Measurements from ENCODE around the gene UTS2B.
A peak's percentile ranks its signal among the peaks of the same experiment; 100 is the strongest.

Gene UTS2B

GRCh38 chr3:191244242-191244867 lies 86.0 kb downstream of the UTS2B start:
- no peaks in the 10 kb centered on the region for H3K36me3 ChIP-seq (ENCODE audit: control insufficient read depth in 1 of 2, insufficient read depth in 2 of 2, low read length in 2 of 2)
- H2BK120ac ChIP-seq (ENCODE audit: insufficient read depth, low read length, poor library complexity): no peak overlapping the region

GRCh38 chr3:191240486-191240885 lies 89.8 kb downstream of the UTS2B start:
- Histone ChIP-seq H4K12ac (ENCODE audit: low read depth, low read length) (no peak overlapping the region), H3K27me3 (ENCODE audit: insufficient read depth, low read length) (no peaks in the 10 kb centered on the region), H2BK5ac (ENCODE audit: low read depth, low read length, poor library complexity) (no peak overlapping the region), H3K4me2 (ENCODE audit: low read length) (no peak overlapping the region), H4K8ac (ENCODE audit: low read depth, low read length) (no peak overlapping the region), H3K27ac (ENCODE audit: low read depth, low read length) (no peak overlapping the region), H4K91ac (ENCODE audit: low read depth, low read length) (no peak overlapping the region), H3K79me2 (ENCODE audit: control insufficient read depth, insufficient read depth, low read length, poor library complexity) (no peaks in the 10 kb centered on the region), H3K23ac (ENCODE audit: low read length) (no peak overlapping the region), H3K18ac (ENCODE audit: low read length) (no peak overlapping the region), H3K79me1 (ENCODE audit: low read length) (no peaks in the 10 kb centered on the region), H3K36me3 (ENCODE audit: control insufficient read depth in 1 of 2, insufficient read depth in 2 of 2, low read length in 2 of 2) (no peaks in the 10 kb centered on the region), H3K4me3 (ENCODE audit: low read depth, low read length) (no peak overlapping the region), H3K14ac (ENCODE audit: low read length) (no peak overlapping the region), H3K4me1 (ENCODE audit: control insufficient read depth in 1 of 2, insufficient read depth in 2 of 2, low read length in 2 of 2) (peaks cover 0 to 3% of the 10 kb centered on the region in 2 experiments), H2BK12ac (ENCODE audit: low read length) (no peak overlapping the region), H3K4ac (ENCODE audit: low read depth, low read length) (no peak overlapping the region), H3K9ac (ENCODE audit: low read length) (no peak overlapping the region), H2BK120ac (ENCODE audit: insufficient read depth, low read length, poor library complexity) (no peak overlapping the region), H3K9me3 (ENCODE audit: insufficient read depth, low read depth, low read length) (no peaks in the 10 kb centered on the region), H2AFZ (ENCODE audit: insufficient read depth, low read length, poor library complexity) (no peak overlapping the region), H2AK5ac (ENCODE audit: low read length) (no peak overlapping the region)
- no CpG with 5 or more reads among the region's 5 CpGs for WGBS (ENCODE audit: extremely low coverage, insufficient coverage, insufficient read length)
- DNase-seq: no peak

More at GRCh38 chr3:191244242-191244867, 86.0 kb downstream of the UTS2B start:
- Histone ChIP-seq H4K8ac (ENCODE audit: low read depth, low read length) (no peak overlapping the region), H2AK5ac (ENCODE audit: low read length) (no peak overlapping the region), H3K9ac (ENCODE audit: low read length) (no peak overlapping the region), H3K27ac (ENCODE audit: low read depth, low read length) (no peak overlapping the region), H4K12ac (ENCODE audit: low read depth, low read length) (no peak overlapping the region), H3K23ac (ENCODE audit: low read length) (no peak overlapping the region), H3K4me3 (ENCODE audit: low read depth, low read length) (no peak overlapping the region), H3K4ac (ENCODE audit: low read depth, low read length) (no peak overlapping the region), H3K18ac (ENCODE audit: low read length) (no peak overlapping the region), H2AFZ (ENCODE audit: insufficient read depth, low read length, poor library complexity) (no peak overlapping the region), H3K9me3 (ENCODE audit: insufficient read depth, low read depth, low read length) (no peaks in the 10 kb centered on the region), H3K79me1 (ENCODE audit: low read length) (no peaks in the 10 kb centered on the region), H3K4me2 (ENCODE audit: low read length) (no peak overlapping the region), H2BK5ac (ENCODE audit: low read depth, low read length, poor library complexity) (no peak overlapping the region), H3K4me1 (ENCODE audit: control insufficient read depth in 1 of 2, insufficient read depth in 2 of 2, low read length in 2 of 2) (no peaks in the 10 kb centered on the region), H3K14ac (ENCODE audit: low read length) (no peak overlapping the region), H2BK12ac (ENCODE audit: low read length) (no peak overlapping the region), H3K79me2 (ENCODE audit: control insufficient read depth, insufficient read depth, low read length, poor library complexity) (no peaks in the 10 kb centered on the region), H4K91ac (ENCODE audit: low read depth, low read length) (no peak overlapping the region), H3K27me3 (ENCODE audit: insufficient read depth, low read length) (no peaks in the 10 kb centered on the region)
- no CpG with 5 or more reads among the region's 2 CpGs for WGBS (ENCODE audit: extremely low coverage, insufficient coverage, insufficient read length)
- peak in 1 of 2 donors; percentile 33 for DNase-seq

GRCh38 chr3:191239407-191240031 lies 90.8 kb downstream of the UTS2B start:
- Histone ChIP-seq H3K79me2 (ENCODE audit: control insufficient read depth, insufficient read depth, low read length, poor library complexity) (no peaks in the 10 kb centered on the region), H3K27ac (ENCODE audit: low read depth, low read length) (no peak overlapping the region), H4K12ac (ENCODE audit: low read depth, low read length) (no peak overlapping the region), H3K36me3 (ENCODE audit: control insufficient read depth in 1 of 2, insufficient read depth in 2 of 2, low read length in 2 of 2) (no peaks in the 10 kb centered on the region), H3K79me1 (ENCODE audit: low read length) (no peaks in the 10 kb centered on the region), H3K9ac (ENCODE audit: low read length) (no peak overlapping the region), H2BK12ac (ENCODE audit: low read length) (no peak overlapping the region), H2BK120ac (ENCODE audit: insufficient read depth, low read length, poor library complexity) (no peak overlapping the region), H3K4me1 (ENCODE audit: control insufficient read depth in 1 of 2, insufficient read depth in 2 of 2, low read length in 2 of 2) (peaks cover 0 to 3% of the 10 kb centered on the region in 2 experiments), H2BK5ac (ENCODE audit: low read depth, low read length, poor library complexity) (no peak overlapping the region), H2AFZ (ENCODE audit: insufficient read depth, low read length, poor library complexity) (no peak overlapping the region), H3K4me2 (ENCODE audit: low read length) (no peak overlapping the region), H4K8ac (ENCODE audit: low read depth, low read length) (no peak overlapping the region), H3K27me3 (ENCODE audit: insufficient read depth, low read length) (no peaks in the 10 kb centered on the region), H3K23ac (ENCODE audit: low read length) (no peak overlapping the region), H2AK5ac (ENCODE audit: low read length) (no peak overlapping the region), H3K14ac (ENCODE audit: low read length) (no peak overlapping the region), H3K18ac (ENCODE audit: low read length) (no peak overlapping the region), H3K4ac (ENCODE audit: low read depth, low read length) (no peak overlapping the region), H3K4me3 (ENCODE audit: low read depth, low read length) (no peak overlapping the region), H4K91ac (ENCODE audit: low read depth, low read length) (no peak overlapping the region), H3K9me3 (ENCODE audit: insufficient read depth, low read depth, low read length) (no peaks in the 10 kb centered on the region)
- no peak for DNase-seq
- no CpG with 5 or more reads among the region's 1 CpG for WGBS (ENCODE audit: extremely low coverage, insufficient coverage, insufficient read length)

GRCh38 chr3:191238321-191238817 lies 92.0 kb downstream of the UTS2B start:
- H2AFZ ChIP-seq (ENCODE audit: insufficient read depth, low read length, poor library complexity): no peak overlapping the region
- H3K4ac ChIP-seq (ENCODE audit: low read depth, low read length): no peak overlapping the region
- no peak overlapping the region for H4K12ac ChIP-seq (ENCODE audit: low read depth, low read length)
- no peaks in the 10 kb centered on the region for H3K79me1 ChIP-seq (ENCODE audit: low read length)
- no peak overlapping the region for H3K4me3 ChIP-seq (ENCODE audit: low read depth, low read length)
- no peak overlapping the region for H2AK5ac ChIP-seq (ENCODE audit: low read length)
- H3K27me3 ChIP-seq (ENCODE audit: insufficient read depth, low read length): no peaks in the 10 kb centered on the region
- no peaks in the 10 kb centered on the region for H3K9me3 ChIP-seq (ENCODE audit: insufficient read depth, low read depth, low read length)
- H3K23ac ChIP-seq (ENCODE audit: low read length): no peak overlapping the region
- no peak overlapping the region for H2BK120ac ChIP-seq (ENCODE audit: insufficient read depth, low read length, poor library complexity)
- H4K91ac ChIP-seq (ENCODE audit: low read depth, low read length): no peak overlapping the region
- no peak overlapping the region for H3K4me2 ChIP-seq (ENCODE audit: low read length)
- H2BK5ac ChIP-seq (ENCODE audit: low read depth, low read length, poor library complexity): no peak overlapping the region
- DNase-seq: peak in 1 of 2 donors; percentile 29
- no peak overlapping the region for H4K8ac ChIP-seq (ENCODE audit: low read depth, low read length)
- no CpG with 5 or more reads among the region's 4 CpGs for WGBS (ENCODE audit: extremely low coverage, insufficient coverage, insufficient read length)
- H3K18ac ChIP-seq (ENCODE audit: low read length): no peak overlapping the region
- H3K14ac ChIP-seq (ENCODE audit: low read length): no peak overlapping the region
- no peak overlapping the region for H3K27ac ChIP-seq (ENCODE audit: low read depth, low read length)
- H3K79me2 ChIP-seq (ENCODE audit: control insufficient read depth, insufficient read depth, low read length, poor library complexity): no peaks in the 10 kb centered on the region
- peaks cover 0 to 3% of the 10 kb centered on the region in 2 experiments for H3K4me1 ChIP-seq (ENCODE audit: control insufficient read depth in 1 of 2, insufficient read depth in 2 of 2, low read length in 2 of 2)
- H2BK12ac ChIP-seq (ENCODE audit: low read length): no peak overlapping the region
- H3K9ac ChIP-seq (ENCODE audit: low read length): no peak overlapping the region
- no peaks in the 10 kb centered on the region for H3K36me3 ChIP-seq (ENCODE audit: control insufficient read depth in 1 of 2, insufficient read depth in 2 of 2, low read length in 2 of 2)
